Measurements from ENCODE around the gene SHISA9. TPM values are rescaled to one million over a fixed set of nuclear protein-coding genes. Genes with fewer than 3 reads are reported as not detected.

Gene SHISA9
- total RNA-seq, 1 donor from 2014 or later: not detected

- no peaks in the 10 kb centered on the region for H3K4me1 Mint-ChIP-seq (ENCODE audit: low read depth)
- H3K9me3 Mint-ChIP-seq: peaks cover 41% of the 10 kb centered on the region
- intact Hi-C loops (cut with micrococcal nuclease): no loop called here
- no peaks in the 10 kb centered on the region for H3K27me3 Mint-ChIP-seq (ENCODE audit: low read depth)
- DNase-seq (ENCODE audit: low spot score): no peak
- H3K27ac Mint-ChIP-seq: no peak overlapping the region
- H3K4me3 Mint-ChIP-seq (ENCODE audit: low read depth): no peak overlapping the region
- H3K36me3 Mint-ChIP-seq (ENCODE audit: low read depth): no peaks in the 10 kb centered on the region
Observed at GRCh38 chr16:13223666-13224065, 322.3 kb downstream of the SHISA9 start.

GRCh38 chr16:13229039-13229438, 327.6 kb downstream of the SHISA9 start:
- Mint-ChIP-seq H3K4me3 (ENCODE audit: low read depth) (no peak overlapping the region), H3K27me3 (ENCODE audit: low read depth) (no peaks in the 10 kb centered on the region), H3K9me3 (peaks cover 40% of the 10 kb centered on the region), H3K36me3 (ENCODE audit: low read depth) (no peaks in the 10 kb centered on the region), H3K4me1 (ENCODE audit: low read depth) (no peaks in the 10 kb centered on the region), H3K27ac (no peak overlapping the region)
- intact Hi-C loops (cut with micrococcal nuclease): no loop called here
- DNase-seq (ENCODE audit: low spot score): no peak

GRCh38 chr16:13231365-13231764, 330.0 kb downstream of the SHISA9 start:
- intact Hi-C loops (cut with micrococcal nuclease): no loop called here
- Mint-ChIP-seq H3K36me3 (ENCODE audit: low read depth) (no peaks in the 10 kb centered on the region), H3K4me3 (ENCODE audit: low read depth) (no peak overlapping the region), H3K4me1 (ENCODE audit: low read depth) (no peaks in the 10 kb centered on the region), H3K27ac (no peak overlapping the region), H3K9me3 (peaks cover 32% of the 10 kb centered on the region), H3K27me3 (ENCODE audit: low read depth) (no peaks in the 10 kb centered on the region)
- DNase-seq (ENCODE audit: low spot score): no peak

- Mint-ChIP-seq H3K9me3 (peaks cover 35% of the 10 kb centered on the region), H3K4me3 (ENCODE audit: low read depth) (no peak overlapping the region), H3K27ac (no peak overlapping the region), H3K4me1 (ENCODE audit: low read depth) (no peaks in the 10 kb centered on the region), H3K36me3 (ENCODE audit: low read depth) (no peaks in the 10 kb centered on the region), H3K27me3 (ENCODE audit: low read depth) (no peaks in the 10 kb centered on the region)
- no peak for DNase-seq (ENCODE audit: low spot score)
- intact Hi-C loops (cut with micrococcal nuclease): no loop called here
Observed at GRCh38 chr16:13234999-13235398, 333.6 kb downstream of the SHISA9 start.

GRCh38 chr16:13236308-13236707, 334.9 kb downstream of the SHISA9 start:
- no peak overlapping the region for H3K27ac Mint-ChIP-seq
- no peak for DNase-seq (ENCODE audit: low spot score)
- no peaks in the 10 kb centered on the region for H3K4me1 Mint-ChIP-seq (ENCODE audit: low read depth)
- peaks cover 32% of the 10 kb centered on the region for H3K9me3 Mint-ChIP-seq
- no peak overlapping the region for H3K4me3 Mint-ChIP-seq (ENCODE audit: low read depth)
- no peaks in the 10 kb centered on the region for H3K27me3 Mint-ChIP-seq (ENCODE audit: low read depth)
- intact Hi-C loops (cut with micrococcal nuclease): no loop called here
- H3K36me3 Mint-ChIP-seq (ENCODE audit: low read depth): no peaks in the 10 kb centered on the region

- Mint-ChIP-seq H3K36me3 (ENCODE audit: low read depth) (no peaks in the 10 kb centered on the region), H3K9me3 (peaks cover 32% of the 10 kb centered on the region), H3K27ac (no peak overlapping the region), H3K27me3 (ENCODE audit: low read depth) (no peaks in the 10 kb centered on the region), H3K4me3 (ENCODE audit: low read depth) (no peak overlapping the region), H3K4me1 (ENCODE audit: low read depth) (no peaks in the 10 kb centered on the region)
- intact Hi-C loops (cut with micrococcal nuclease): no loop called here
- no peak for DNase-seq (ENCODE audit: low spot score)
Observed at GRCh38 chr16:13238182-13238581, 336.8 kb downstream of the SHISA9 start.

GRCh38 chr16:13242201-13242600, 340.8 kb downstream of the SHISA9 start:
- peaks cover 16% of the 10 kb centered on the region for H3K9me3 Mint-ChIP-seq
- no peaks in the 10 kb centered on the region for H3K36me3 Mint-ChIP-seq (ENCODE audit: low read depth)
- DNase-seq (ENCODE audit: low spot score): no peak

GRCh38 chr16:13244770-13245169, 343.4 kb downstream of the SHISA9 start:
- no peaks in the 10 kb centered on the region for H3K27me3 Mint-ChIP-seq (ENCODE audit: low read depth)
- H3K9me3 Mint-ChIP-seq: peaks cover 14% of the 10 kb centered on the region
- H3K27ac Mint-ChIP-seq: no peak overlapping the region
- no peak overlapping the region for H3K4me3 Mint-ChIP-seq (ENCODE audit: low read depth)
- intact Hi-C loops (cut with micrococcal nuclease): no loop called here
- no peaks in the 10 kb centered on the region for H3K36me3 Mint-ChIP-seq (ENCODE audit: low read depth)
- no peak for DNase-seq (ENCODE audit: low spot score)
- no peaks in the 10 kb centered on the region for H3K4me1 Mint-ChIP-seq (ENCODE audit: low read depth)

More at GRCh38 chr16:13242201-13242600, 340.8 kb downstream of the SHISA9 start:
- no peak overlapping the region for H3K4me3 Mint-ChIP-seq (ENCODE audit: low read depth)
- H3K4me1 Mint-ChIP-seq (ENCODE audit: low read depth): no peaks in the 10 kb centered on the region
- H3K27ac Mint-ChIP-seq: no peak overlapping the region
- intact Hi-C loops (cut with micrococcal nuclease): no loop called here
- no peaks in the 10 kb centered on the region for H3K27me3 Mint-ChIP-seq (ENCODE audit: low read depth)

- intact Hi-C loops (cut with micrococcal nuclease): no loop called here
Observed at GRCh38 chr16:13245713-13246377, 344.4 kb downstream of the SHISA9 start.

GRCh38 chr16:13254998-13255614, 353.7 kb downstream of the SHISA9 start:
- no peaks in the 10 kb centered on the region for H3K4me1 Mint-ChIP-seq (ENCODE audit: low read depth)
- no peaks in the 10 kb centered on the region for H3K36me3 Mint-ChIP-seq (ENCODE audit: low read depth)
- DNase-seq (ENCODE audit: low spot score): no peak
- H3K27ac Mint-ChIP-seq: no peak overlapping the region
- intact Hi-C loops (cut with micrococcal nuclease): no loop called here
- peaks cover 42% of the 10 kb centered on the region for H3K9me3 Mint-ChIP-seq
- no peak overlapping the region for H3K4me3 Mint-ChIP-seq (ENCODE audit: low read depth)
- H3K27me3 Mint-ChIP-seq (ENCODE audit: low read depth): no peaks in the 10 kb centered on the region

More at GRCh38 chr16:13245713-13246377, 344.4 kb downstream of the SHISA9 start:
- Mint-ChIP-seq H3K36me3 (ENCODE audit: low read depth) (no peaks in the 10 kb centered on the region), H3K27ac (no peak overlapping the region), H3K27me3 (ENCODE audit: low read depth) (no peaks in the 10 kb centered on the region), H3K4me1 (ENCODE audit: low read depth) (no peaks in the 10 kb centered on the region), H3K9me3 (peaks cover 15% of the 10 kb centered on the region), H3K4me3 (ENCODE audit: low read depth) (no peak overlapping the region)
- DNase-seq (ENCODE audit: low spot score): no peak

GRCh38 chr16:13262270-13263090, 361.1 kb downstream of the SHISA9 start:
- H3K36me3 Mint-ChIP-seq (ENCODE audit: low read depth): no peaks in the 10 kb centered on the region
- intact Hi-C loops (cut with micrococcal nuclease): no loop called here
- no peaks in the 10 kb centered on the region for H3K4me1 Mint-ChIP-seq (ENCODE audit: low read depth)
- H3K4me3 Mint-ChIP-seq (ENCODE audit: low read depth): no peak overlapping the region
- H3K27ac Mint-ChIP-seq: no peak overlapping the region
- peaks cover 32% of the 10 kb centered on the region for H3K9me3 Mint-ChIP-seq
- H3K27me3 Mint-ChIP-seq (ENCODE audit: low read depth): no peaks in the 10 kb centered on the region
- DNase-seq (ENCODE audit: low spot score): no peak

- Mint-ChIP-seq H3K9me3 (peaks cover 16% of the 10 kb centered on the region), H3K4me1 (ENCODE audit: low read depth) (no peaks in the 10 kb centered on the region), H3K27ac (no peak overlapping the region), H3K4me3 (ENCODE audit: low read depth) (no peak overlapping the region), H3K36me3 (ENCODE audit: low read depth) (no peaks in the 10 kb centered on the region), H3K27me3 (ENCODE audit: low read depth) (no peaks in the 10 kb centered on the region)
- intact Hi-C loops (cut with micrococcal nuclease): no loop called here
- no peak for DNase-seq (ENCODE audit: low spot score)
Observed at GRCh38 chr16:13264749-13265552, 363.6 kb downstream of the SHISA9 start.
